HL-60 (cell line): Measurements from ENCODE around the gene KAZN.

ENCODE experiments used
- GABPA ChIP-seq: IDR thresholded peaks from 2 replicates; pipeline ENCODE4 v1.6.1; 2012; ENCODE audit warnings: low read depth
- TF ChIP-seq, protein P1 (sequence below): IDR thresholded peaks from 2 replicates; pipeline ENCODE4 v1.6.1; 2012; ENCODE audit warnings: low read depth; ENCODE audit not compliant: insufficient replicate concordance

DNA sequence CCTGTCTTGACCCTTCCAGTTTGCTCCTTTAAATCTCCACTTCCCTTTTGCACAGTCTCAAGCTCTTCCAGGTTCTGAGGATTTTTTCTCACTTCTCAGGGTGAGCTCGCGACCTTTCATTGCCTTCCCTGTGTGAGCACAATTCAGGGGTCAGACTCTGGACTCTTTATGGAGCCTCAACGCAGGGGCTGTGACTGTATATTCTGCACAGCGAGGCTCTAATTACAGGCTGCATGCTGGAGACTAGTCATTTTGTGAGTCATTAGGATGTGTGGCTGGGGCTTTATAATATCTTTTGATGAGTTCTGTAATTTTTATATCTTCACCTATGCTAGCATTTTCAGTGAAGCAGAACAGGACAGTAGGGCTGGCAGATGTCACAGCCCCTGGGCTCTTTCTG, 270.7 kb downstream of the KAZN start:
- TF ChIP-seq, protein P1, sequence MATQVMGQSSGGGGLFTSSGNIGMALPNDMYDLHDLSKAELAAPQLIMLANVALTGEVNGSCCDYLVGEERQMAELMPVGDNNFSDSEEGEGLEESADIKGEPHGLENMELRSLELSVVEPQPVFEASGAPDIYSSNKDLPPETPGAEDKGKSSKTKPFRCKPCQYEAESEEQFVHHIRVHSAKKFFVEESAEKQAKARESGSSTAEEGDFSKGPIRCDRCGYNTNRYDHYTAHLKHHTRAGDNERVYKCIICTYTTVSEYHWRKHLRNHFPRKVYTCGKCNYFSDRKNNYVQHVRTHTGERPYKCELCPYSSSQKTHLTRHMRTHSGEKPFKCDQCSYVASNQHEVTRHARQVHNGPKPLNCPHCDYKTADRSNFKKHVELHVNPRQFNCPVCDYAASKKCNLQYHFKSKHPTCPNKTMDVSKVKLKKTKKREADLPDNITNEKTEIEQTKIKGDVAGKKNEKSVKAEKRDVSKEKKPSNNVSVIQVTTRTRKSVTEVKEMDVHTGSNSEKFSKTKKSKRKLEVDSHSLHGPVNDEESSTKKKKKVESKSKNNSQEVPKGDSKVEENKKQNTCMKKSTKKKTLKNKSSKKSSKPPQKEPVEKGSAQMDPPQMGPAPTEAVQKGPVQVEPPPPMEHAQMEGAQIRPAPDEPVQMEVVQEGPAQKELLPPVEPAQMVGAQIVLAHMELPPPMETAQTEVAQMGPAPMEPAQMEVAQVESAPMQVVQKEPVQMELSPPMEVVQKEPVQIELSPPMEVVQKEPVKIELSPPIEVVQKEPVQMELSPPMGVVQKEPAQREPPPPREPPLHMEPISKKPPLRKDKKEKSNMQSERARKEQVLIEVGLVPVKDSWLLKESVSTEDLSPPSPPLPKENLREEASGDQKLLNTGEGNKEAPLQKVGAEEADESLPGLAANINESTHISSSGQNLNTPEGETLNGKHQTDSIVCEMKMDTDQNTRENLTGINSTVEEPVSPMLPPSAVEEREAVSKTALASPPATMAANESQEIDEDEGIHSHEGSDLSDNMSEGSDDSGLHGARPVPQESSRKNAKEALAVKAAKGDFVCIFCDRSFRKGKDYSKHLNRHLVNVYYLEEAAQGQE: no peak
- TF ChIP-seq GABPA: no peak
